ENCODE measurements around the gene SYT2. TPM values are rescaled to one million over a fixed set of nuclear protein-coding genes. Genes with fewer than 3 reads are reported as not detected.
"Not testable (repeated sequence)": the region's sequence is repeated elsewhere in the genome, so short reads cannot be mapped to it uniquely, and the experiment has no call there.

Gene SYT2
- polyA plus RNA-seq, 1 of the 3 experiments (the other 2 are of a cell fraction): 0.03 TPM

- H3F3A ChIP-seq (replicated peaks; ENCODE audit: insufficient read depth): no peaks in the 10 kb centered on the region
- H3K9me2 ChIP-seq: no peaks in the 10 kb centered on the region
- no peak overlapping the region for H3K27ac ChIP-seq (ENCODE audit: low read depth in 2 of 2, low read length in 1 of 2)
- POLR2A ChIA-PET: no interaction called here
- H3K79me2 ChIP-seq (ENCODE audit: insufficient read depth): no peaks in the 10 kb centered on the region
- H3K36me3 ChIP-seq (replicated peaks in 1 of 2; ENCODE audit: control insufficient read depth in 1 of 2, insufficient read depth in 2 of 2, low read length in 1 of 2): no peaks in the 10 kb centered on the region
- DNase-seq: no peak
- H3K4me1 ChIP-seq (ENCODE audit: control insufficient read depth in 1 of 2, insufficient read depth in 2 of 2, low read depth in 1 of 2, low read length in 1 of 2): peaks cover 8 to 16% of the 10 kb centered on the region in 2 experiments; a peak in 3 of 4 replicates
- 100% methylated on average over 2 of the region's 3 CpGs for WGBS (ENCODE audit: low lambda C conversion rate)
- H3K27me3 ChIP-seq (ENCODE audit: insufficient read depth): no peaks in the 10 kb centered on the region
- no peak overlapping the region for H3K4me2 ChIP-seq
- no peak overlapping the region for H3K9ac ChIP-seq
- CTCF ChIA-PET: interaction anchor here (1.1 to 1.8 kb wide), 5 partner anchors 21 to 157 kb away, joined by 3 to 8 read pairs (median 5); no protein-coding TSS in a partner anchor
- no peaks in the 10 kb centered on the region for H3K9me3 ChIP-seq
- H2AFZ ChIP-seq (ENCODE audit: low read depth): no peak overlapping the region
- no peak overlapping the region for H3K4me3 ChIP-seq (ENCODE audit: low read depth in 2 of 2, low read length in 1 of 2)
- TF ChIP-seq JUND (IDR thresholded peaks at IDR 0.05) (no peak), POLR2AphosphoS5 (IDR thresholded peaks at IDR 0.05; ENCODE audit: low read depth, low read length) (no peak), YY1 (IDR thresholded peaks at IDR 0.05; ENCODE audit: low read depth) (no peak), CTCF (IDR thresholded peaks at IDR 0.05) (no peak), GABPA (IDR thresholded peaks at IDR 0.05; ENCODE audit: low read depth) (no peak), USF1 (IDR thresholded peaks at IDR 0.05; ENCODE audit: borderline replicate concordance, low read depth) (no peak), GATA2 (CRISPR knock-in tag; IDR thresholded peaks at IDR 0.05) (no peak), RAD21 (IDR thresholded peaks at IDR 0.05; ENCODE audit: low read length) (no peak), TCF12 (IDR thresholded peaks at IDR 0.05) (no peak), REST (IDR thresholded peaks at IDR 0.05; ENCODE audit: low read depth, low read length) (no peak), ZBTB33 (IDR thresholded peaks at IDR 0.05; ENCODE audit: borderline replicate concordance, low read depth) (no peak)
- no peaks in the 10 kb centered on the region for H4K20me1 ChIP-seq (ENCODE audit: insufficient read depth)
Observed at GRCh38 chr1:202621446-202621845, 88.8 kb downstream of the SYT2 start.

GRCh38 chr1:202620036-202620435 is 90.2 kb downstream of the SYT2 start:
- H2AFZ ChIP-seq (ENCODE audit: low read depth); H3K9ac ChIP-seq; H4K20me1 ChIP-seq (ENCODE audit: insufficient read depth); H3K27ac ChIP-seq (ENCODE audit: low read depth in 2 of 2, low read length in 1 of 2); H3K9me2 ChIP-seq; H3K79me2 ChIP-seq (ENCODE audit: insufficient read depth); H3K4me2 ChIP-seq; DNase-seq; H3F3A ChIP-seq (replicated peaks; ENCODE audit: insufficient read depth); CTCF ChIA-PET; H3K4me3 ChIP-seq (ENCODE audit: low read depth in 2 of 2, low read length in 1 of 2); H3K27me3 ChIP-seq (ENCODE audit: insufficient read depth); H3K36me3 ChIP-seq (replicated peaks in 1 of 2; ENCODE audit: control insufficient read depth in 1 of 2, insufficient read depth in 2 of 2, low read length in 1 of 2); H3K9me3 ChIP-seq; POLR2A ChIA-PET: not testable (repeated sequence)
- 100% methylated on average over 2 of the region's 2 CpGs for WGBS (ENCODE audit: low lambda C conversion rate)
- H3K4me1 ChIP-seq (ENCODE audit: control insufficient read depth in 1 of 2, insufficient read depth in 2 of 2, low read depth in 1 of 2, low read length in 1 of 2): peaks cover 17 to 27% of the 10 kb centered on the region in 2 experiments; a peak in 3 of 4 replicates

Measured in SK-N-SH (cell line).